SKM-1 (cell line): ENCODE data around the gene DIPK1C.

Experiments
- DNase-seq: peaks from one replicate; lab custom pipeline; 2025; ENCODE audit not compliant: unreplicated experiment; lab: John Stamatoyannopoulos, UW

The DIPK1C gene

GRCh38 chr18:74486119-74486849 is 29.2 kb upstream of the DIPK1C start:
- DNase-seq = no peak

GRCh38 chr18:74482697-74483096 is 25.6 kb upstream of the DIPK1C start:
- no peak for DNase-seq

- no peak for DNase-seq
Observed at GRCh38 chr18:74480149-74480651, 23.1 kb upstream of the DIPK1C start.

GRCh38 chr18:74479486-74480148 is 22.5 kb upstream of the DIPK1C start:
- DNase-seq = no peak

GRCh38 chr18:74478880-74479279 is 21.8 kb upstream of the DIPK1C start:
- no peak for DNase-seq

GRCh38 chr18:74478316-74478715 is 21.2 kb upstream of the DIPK1C start:
- no peak for DNase-seq

- DNase-seq = no peak
Observed at GRCh38 chr18:74477771-74478170, 20.7 kb upstream of the DIPK1C start.

GRCh38 chr18:74476140-74476539 is 19.0 kb upstream of the DIPK1C start:
- no peak for DNase-seq

- no peak for DNase-seq
Observed at GRCh38 chr18:74473976-74474640, 17.0 kb upstream of the DIPK1C start.

GRCh38 chr18:74472312-74472711 is 15.2 kb upstream of the DIPK1C start:
- DNase-seq = no peak

GRCh38 chr18:74468547-74469061 is 11.5 kb upstream of the DIPK1C start:
- no peak for DNase-seq

GRCh38 chr18:74465775-74466174 is 8.7 kb upstream of the DIPK1C start:
- DNase-seq = no peak

- DNase-seq = no peak
Observed at GRCh38 chr18:74463983-74464382, 6.9 kb upstream of the DIPK1C start.

GRCh38 chr18:74463254-74463653 is 6.1 kb upstream of the DIPK1C start:
- DNase-seq = no peak

- DNase-seq = no peak
Observed at GRCh38 chr18:74460825-74461224, 3.7 kb upstream of the DIPK1C start.

- DNase-seq = no peak
Observed at GRCh38 chr18:74459889-74460288, 2.8 kb upstream of the DIPK1C start.

- DNase-seq = no peak
Observed at GRCh38 chr18:74457725-74458421, 765 bp upstream of the DIPK1C start.

- no peak for DNase-seq
Observed at GRCh38 chr18:74456349-74457042, 612 bp downstream of the DIPK1C start.

- DNase-seq = no peak
Observed at GRCh38 chr18:74456017-74456348, 1.1 kb downstream of the DIPK1C start.

- no peak for DNase-seq
Observed at GRCh38 chr18:74455386-74455785, 1.7 kb downstream of the DIPK1C start.

GRCh38 chr18:74454279-74454751 is 2.8 kb downstream of the DIPK1C start:
- no peak for DNase-seq
